G401.6 (cell line): ENCODE measurements around the gene CPED1.
"Not testable (repeated sequence)": the region's sequence is repeated elsewhere in the genome, so short reads cannot be mapped to it uniquely, and the experiment has no call there.

Experiments used
- FAIRE-seq: peaks from 2 replicates; lab custom pipeline; 2012; peaks lifted over from hg19 to GRCh38; lab: Jason Lieb, UNC

CPED1 gene

GRCh38 chr7:121020249-121020988 is 31.9 kb downstream of the CPED1 start:
- no peak for FAIRE-seq

- FAIRE-seq: no peak
Observed at GRCh38 chr7:121020989-121021969, 32.8 kb downstream of the CPED1 start.

GRCh38 chr7:121023194-121023593 is 34.7 kb downstream of the CPED1 start:
- no peak for FAIRE-seq

GRCh38 chr7:121023683-121024511 is 35.4 kb downstream of the CPED1 start:
- FAIRE-seq: no peak

GRCh38 chr7:121024611-121025010 is 36.1 kb downstream of the CPED1 start:
- FAIRE-seq: no peak

- FAIRE-seq: no peak
Observed at GRCh38 chr7:121026159-121026558, 37.6 kb downstream of the CPED1 start.

GRCh38 chr7:121026577-121027111 is 38.1 kb downstream of the CPED1 start:
- no peak for FAIRE-seq

GRCh38 chr7:121027761-121028669 is 39.5 kb downstream of the CPED1 start:
- FAIRE-seq: no peak

- no peak for FAIRE-seq
Observed at GRCh38 chr7:121029302-121029701, 40.8 kb downstream of the CPED1 start.

- FAIRE-seq: no peak
Observed at GRCh38 chr7:121030308-121030707, 41.8 kb downstream of the CPED1 start.

GRCh38 chr7:121032645-121033460 is 44.3 kb downstream of the CPED1 start:
- no peak for FAIRE-seq

GRCh38 chr7:121034929-121035328 is 46.4 kb downstream of the CPED1 start:
- FAIRE-seq: no peak

GRCh38 chr7:121036776-121037175 is 48.3 kb downstream of the CPED1 start:
- not testable (repeated sequence) for FAIRE-seq

- FAIRE-seq: not testable (repeated sequence)
Observed at GRCh38 chr7:121037329-121037728, 48.8 kb downstream of the CPED1 start.

GRCh38 chr7:121037957-121038716 is 49.6 kb downstream of the CPED1 start:
- FAIRE-seq: no peak

GRCh38 chr7:121038717-121039509 is 50.4 kb downstream of the CPED1 start:
- FAIRE-seq: no peak

- FAIRE-seq: no peak
Observed at GRCh38 chr7:121039510-121039822, 51.0 kb downstream of the CPED1 start.

- FAIRE-seq: no peak
Observed at GRCh38 chr7:121039994-121040393, 51.5 kb downstream of the CPED1 start.
